ENCODE measurements around the gene PGM3.

Gene PGM3

GRCh38 chr6:83151114-83151513 lies 42.0 kb downstream of the PGM3 start:
- Histone ChIP-seq H3K4me3 (ENCODE audit: low read depth, low read length) (no peak overlapping the region), H3K4me1 (ENCODE audit: control insufficient read depth, insufficient read depth, low read length) (no peaks in the 10 kb centered on the region), H3K9me3 (ENCODE audit: control insufficient read depth, insufficient read depth, low read length) (no peaks in the 10 kb centered on the region), H3K27ac (ENCODE audit: low read depth, low read length) (no peak overlapping the region), H3K9ac (ENCODE audit: low read depth, low read length) (no peak overlapping the region), H3K27me3 (ENCODE audit: control insufficient read depth, insufficient read depth, low read length) (no peaks in the 10 kb centered on the region), H3K36me3 (ENCODE audit: control insufficient read depth, insufficient read depth, low read length) (peaks cover 74% of the 10 kb centered on the region)

- Histone ChIP-seq H3K4me1 (ENCODE audit: control insufficient read depth, insufficient read depth, low read length) (no peaks in the 10 kb centered on the region), H3K27me3 (ENCODE audit: control insufficient read depth, insufficient read depth, low read length) (no peaks in the 10 kb centered on the region), H3K9ac (ENCODE audit: low read depth, low read length) (no peak overlapping the region), H3K27ac (ENCODE audit: low read depth, low read length) (no peak overlapping the region), H3K4me3 (ENCODE audit: low read depth, low read length) (no peak overlapping the region), H3K9me3 (ENCODE audit: control insufficient read depth, insufficient read depth, low read length) (no peaks in the 10 kb centered on the region), H3K36me3 (ENCODE audit: control insufficient read depth, insufficient read depth, low read length) (peaks cover 78% of the 10 kb centered on the region)
These were observed 54.3 kb downstream of the PGM3 start for GRCh38 chr6:83138758-83139157.

GRCh38 chr6:83138118-83138722 lies 54.8 kb downstream of the PGM3 start:
- no peak overlapping the region for H3K27ac ChIP-seq (ENCODE audit: low read depth, low read length)
- H3K4me1 ChIP-seq (ENCODE audit: control insufficient read depth, insufficient read depth, low read length) = no peaks in the 10 kb centered on the region
- peaks cover 74% of the 10 kb centered on the region for H3K36me3 ChIP-seq (ENCODE audit: control insufficient read depth, insufficient read depth, low read length)
- no peaks in the 10 kb centered on the region for H3K27me3 ChIP-seq (ENCODE audit: control insufficient read depth, insufficient read depth, low read length)
- H3K9me3 ChIP-seq (ENCODE audit: control insufficient read depth, insufficient read depth, low read length) = no peaks in the 10 kb centered on the region
- H3K9ac ChIP-seq (ENCODE audit: low read depth, low read length) = no peak overlapping the region
- H3K4me3 ChIP-seq (ENCODE audit: low read depth, low read length) = no peak overlapping the region

GRCh38 chr6:83132121-83132520 lies 60.9 kb downstream of the PGM3 start:
- Histone ChIP-seq H3K27ac (ENCODE audit: low read depth, low read length) (no peak overlapping the region), H3K36me3 (ENCODE audit: control insufficient read depth, insufficient read depth, low read length) (peaks cover 82% of the 10 kb centered on the region), H3K27me3 (ENCODE audit: control insufficient read depth, insufficient read depth, low read length) (no peaks in the 10 kb centered on the region), H3K9ac (ENCODE audit: low read depth, low read length) (no peak overlapping the region), H3K9me3 (ENCODE audit: control insufficient read depth, insufficient read depth, low read length) (no peaks in the 10 kb centered on the region), H3K4me3 (ENCODE audit: low read depth, low read length) (no peak overlapping the region), H3K4me1 (ENCODE audit: control insufficient read depth, insufficient read depth, low read length) (peaks cover 4% of the 10 kb centered on the region; the same call in 1 of the 2 replicates)

GRCh38 chr6:83127976-83128375 lies 65.1 kb downstream of the PGM3 start:
- Histone ChIP-seq H3K9me3 (ENCODE audit: control insufficient read depth, insufficient read depth, low read length) (no peaks in the 10 kb centered on the region), H3K27me3 (ENCODE audit: control insufficient read depth, insufficient read depth, low read length) (no peaks in the 10 kb centered on the region), H3K27ac (ENCODE audit: low read depth, low read length) (no peak overlapping the region), H3K4me3 (ENCODE audit: low read depth, low read length) (no peak overlapping the region), H3K36me3 (ENCODE audit: control insufficient read depth, insufficient read depth, low read length) (peaks cover 89% of the 10 kb centered on the region), H3K4me1 (ENCODE audit: control insufficient read depth, insufficient read depth, low read length) (peaks cover 17% of the 10 kb centered on the region), H3K9ac (ENCODE audit: low read depth, low read length) (no peak overlapping the region)

- H3K27ac ChIP-seq (ENCODE audit: low read depth, low read length) = no peak overlapping the region
- no peaks in the 10 kb centered on the region for H3K9me3 ChIP-seq (ENCODE audit: control insufficient read depth, insufficient read depth, low read length)
- peaks cover 17% of the 10 kb centered on the region for H3K4me1 ChIP-seq (ENCODE audit: control insufficient read depth, insufficient read depth, low read length)
- no peak overlapping the region for H3K4me3 ChIP-seq (ENCODE audit: low read depth, low read length)
- H3K36me3 ChIP-seq (ENCODE audit: control insufficient read depth, insufficient read depth, low read length) = peaks cover 84% of the 10 kb centered on the region
- no peaks in the 10 kb centered on the region for H3K27me3 ChIP-seq (ENCODE audit: control insufficient read depth, insufficient read depth, low read length)
- H3K9ac ChIP-seq (ENCODE audit: low read depth, low read length) = no peak overlapping the region
These were observed 65.8 kb downstream of the PGM3 start for GRCh38 chr6:83127258-83127657.

- Histone ChIP-seq H3K9me3 (ENCODE audit: control insufficient read depth, insufficient read depth, low read length) (no peaks in the 10 kb centered on the region), H3K27ac (ENCODE audit: low read depth, low read length) (no peak overlapping the region), H3K36me3 (ENCODE audit: control insufficient read depth, insufficient read depth, low read length) (peaks cover 84% of the 10 kb centered on the region), H3K9ac (ENCODE audit: low read depth, low read length) (no peak overlapping the region), H3K4me1 (ENCODE audit: control insufficient read depth, insufficient read depth, low read length) (peaks cover 17% of the 10 kb centered on the region), H3K4me3 (ENCODE audit: low read depth, low read length) (no peak overlapping the region), H3K27me3 (ENCODE audit: control insufficient read depth, insufficient read depth, low read length) (no peaks in the 10 kb centered on the region)
These were observed 66.3 kb downstream of the PGM3 start for GRCh38 chr6:83126807-83127206.

- Histone ChIP-seq H3K9ac (ENCODE audit: low read depth, low read length) (no peak overlapping the region), H3K27me3 (ENCODE audit: control insufficient read depth, insufficient read depth, low read length) (no peaks in the 10 kb centered on the region), H3K27ac (ENCODE audit: low read depth, low read length) (no peak overlapping the region), H3K4me1 (ENCODE audit: control insufficient read depth, insufficient read depth, low read length) (peaks cover 17% of the 10 kb centered on the region), H3K9me3 (ENCODE audit: control insufficient read depth, insufficient read depth, low read length) (no peaks in the 10 kb centered on the region), H3K36me3 (ENCODE audit: control insufficient read depth, insufficient read depth, low read length) (peaks cover 82% of the 10 kb centered on the region), H3K4me3 (ENCODE audit: low read depth, low read length) (no peak overlapping the region)
These were observed 66.8 kb downstream of the PGM3 start for GRCh38 chr6:83126223-83126622.

GRCh38 chr6:83125425-83125824 lies 67.6 kb downstream of the PGM3 start:
- Histone ChIP-seq H3K36me3 (ENCODE audit: control insufficient read depth, insufficient read depth, low read length) (peaks cover 85% of the 10 kb centered on the region), H3K4me1 (ENCODE audit: control insufficient read depth, insufficient read depth, low read length) (peaks cover 17% of the 10 kb centered on the region), H3K4me3 (ENCODE audit: low read depth, low read length) (no peak overlapping the region), H3K27me3 (ENCODE audit: control insufficient read depth, insufficient read depth, low read length) (no peaks in the 10 kb centered on the region), H3K9me3 (ENCODE audit: control insufficient read depth, insufficient read depth, low read length) (no peaks in the 10 kb centered on the region), H3K9ac (ENCODE audit: low read depth, low read length) (no peak overlapping the region), H3K27ac (ENCODE audit: low read depth, low read length) (no peak overlapping the region)

- H3K27ac ChIP-seq (ENCODE audit: low read depth, low read length) = no peak overlapping the region
- H3K27me3 ChIP-seq (ENCODE audit: control insufficient read depth, insufficient read depth, low read length) = no peaks in the 10 kb centered on the region
- peaks cover 85% of the 10 kb centered on the region for H3K36me3 ChIP-seq (ENCODE audit: control insufficient read depth, insufficient read depth, low read length)
- H3K9ac ChIP-seq (ENCODE audit: low read depth, low read length) = no peak overlapping the region
- H3K4me1 ChIP-seq (ENCODE audit: control insufficient read depth, insufficient read depth, low read length) = peaks cover 17% of the 10 kb centered on the region
- H3K9me3 ChIP-seq (ENCODE audit: control insufficient read depth, insufficient read depth, low read length) = no peaks in the 10 kb centered on the region
- no peak overlapping the region for H3K4me3 ChIP-seq (ENCODE audit: low read depth, low read length)
These were observed 68.5 kb downstream of the PGM3 start for GRCh38 chr6:83124553-83124952.

GRCh38 chr6:83119742-83120300 lies 73.2 kb downstream of the PGM3 start:
- no peaks in the 10 kb centered on the region for H3K27me3 ChIP-seq (ENCODE audit: control insufficient read depth, insufficient read depth, low read length)
- H3K4me1 ChIP-seq (ENCODE audit: control insufficient read depth, insufficient read depth, low read length) = no peaks in the 10 kb centered on the region
- no peak overlapping the region for H3K4me3 ChIP-seq (ENCODE audit: low read depth, low read length)
- peaks cover 47% of the 10 kb centered on the region for H3K36me3 ChIP-seq (ENCODE audit: control insufficient read depth, insufficient read depth, low read length)
- H3K9me3 ChIP-seq (ENCODE audit: control insufficient read depth, insufficient read depth, low read length) = no peaks in the 10 kb centered on the region
- no peak overlapping the region for H3K27ac ChIP-seq (ENCODE audit: low read depth, low read length)
- no peak overlapping the region for H3K9ac ChIP-seq (ENCODE audit: low read depth, low read length)

Measured in HUES48 (cell line).